Activated T-helper 17 cell treated with anti-CD3 and anti-CD28 coated beads, Interleukin-2, amount 50 U/mL, for 72 hours (primary cell): Measurements from ENCODE around the gene CREBBP. TPM values are rescaled to one million over a fixed set of nuclear protein-coding genes. Genes with fewer than 3 reads are reported as not detected.

ENCODE experiments used
- ATAC-seq: fragments of 150-1000 bp; cut with Tn5 transposase; replicated peaks from 2 replicates; pipeline ENCODE4 v1.10.0; 2021; ENCODE audit warnings: mild to moderate bottlenecking, moderate library complexity
- H3K27ac Mint-ChIP-seq: one replicate; pipeline ENCODE4 v1.8.0; 2022; ENCODE audit warnings: mixed read lengths
- H3K27me3 Mint-ChIP-seq: one replicate; pipeline ENCODE4 v1.8.0; 2022; ENCODE audit warnings: mixed read lengths
- H3K36me3 Mint-ChIP-seq: one replicate; pipeline ENCODE4 v1.8.0; 2022; ENCODE audit warnings: low read depth, mild to moderate bottlenecking, mixed read lengths
- H3K4me1 Mint-ChIP-seq: one replicate; pipeline ENCODE4 v1.8.0; 2022; ENCODE audit warnings: mixed read lengths
- H3K4me3 Mint-ChIP-seq: one replicate; pipeline ENCODE4 v1.8.0; 2022; ENCODE audit warnings: mild to moderate bottlenecking, mixed read lengths
- H3K9me3 Mint-ChIP-seq: one replicate; pipeline ENCODE4 v1.8.0; 2022; ENCODE audit warnings: mixed read lengths
- total RNA-seq, 2 donors: library from RNA; stranded (reverse); gene quantifications; one replicate each; pipeline ENCODE4 v1.2.3, GENCODE V29; 2022

CREBBP gene
- total RNA-seq, 2 donors from 2014 or later, result 55.7 to 58.2 TPM

GRCh38 chr16:3873482-3874173 lies 6.9 kb downstream of the CREBBP start:
- Mint-ChIP-seq H3K36me3 (peaks cover 26% of the 10 kb centered on the region), H3K4me1 (peaks cover 69% of the 10 kb centered on the region), H3K27me3 (no peaks in the 10 kb centered on the region), H3K27ac (peak overlapping the region; percentile 10), H3K9me3 (no peaks in the 10 kb centered on the region), H3K4me3 (no peak overlapping the region)
- ATAC-seq, result no peak

- Mint-ChIP-seq H3K36me3 (peaks cover 13% of the 10 kb centered on the region), H3K4me1 (peaks cover 60% of the 10 kb centered on the region), H3K27me3 (no peaks in the 10 kb centered on the region), H3K4me3 (peak overlapping the region; percentile 34), H3K27ac (no peak overlapping the region), H3K9me3 (no peaks in the 10 kb centered on the region)
- no peak for ATAC-seq
Observed at GRCh38 chr16:3872216-3872895, 8.2 kb downstream of the CREBBP start.

GRCh38 chr16:3868967-3869366 lies 11.5 kb downstream of the CREBBP start:
- no peak for ATAC-seq
- Mint-ChIP-seq H3K36me3 (no peaks in the 10 kb centered on the region), H3K9me3 (no peaks in the 10 kb centered on the region), H3K27me3 (no peaks in the 10 kb centered on the region), H3K27ac (peak overlapping the region; percentile 28), H3K4me1 (peaks cover 50% of the 10 kb centered on the region), H3K4me3 (peak overlapping the region; percentile 2)

- H3K4me3 Mint-ChIP-seq, result peak overlapping the region; percentile 2
- H3K4me1 Mint-ChIP-seq, result peaks cover 49% of the 10 kb centered on the region
- no peaks in the 10 kb centered on the region for H3K9me3 Mint-ChIP-seq
- peak overlapping the region; percentile 28 for H3K27ac Mint-ChIP-seq
- no peaks in the 10 kb centered on the region for H3K36me3 Mint-ChIP-seq
- no peak for ATAC-seq
- no peaks in the 10 kb centered on the region for H3K27me3 Mint-ChIP-seq
Observed at GRCh38 chr16:3868556-3868955, 12.0 kb downstream of the CREBBP start.

- Mint-ChIP-seq H3K36me3 (no peaks in the 10 kb centered on the region), H3K27me3 (no peaks in the 10 kb centered on the region), H3K4me3 (no peak overlapping the region), H3K4me1 (peaks cover 50% of the 10 kb centered on the region), H3K9me3 (no peaks in the 10 kb centered on the region), H3K27ac (no peak overlapping the region)
- no peak for ATAC-seq
Observed at GRCh38 chr16:3866703-3867431, 13.6 kb downstream of the CREBBP start.

GRCh38 chr16:3865241-3865640 lies 15.3 kb downstream of the CREBBP start:
- ATAC-seq, result no peak
- H3K4me3 Mint-ChIP-seq, result peak overlapping the region; percentile 8
- no peaks in the 10 kb centered on the region for H3K9me3 Mint-ChIP-seq
- H3K36me3 Mint-ChIP-seq, result no peaks in the 10 kb centered on the region
- H3K4me1 Mint-ChIP-seq, result peaks cover 39% of the 10 kb centered on the region
- no peaks in the 10 kb centered on the region for H3K27me3 Mint-ChIP-seq
- peak overlapping the region; percentile 43 for H3K27ac Mint-ChIP-seq

GRCh38 chr16:3864562-3864961 lies 16.0 kb downstream of the CREBBP start:
- Mint-ChIP-seq H3K36me3 (no peaks in the 10 kb centered on the region), H3K27me3 (no peaks in the 10 kb centered on the region), H3K4me1 (peaks cover 37% of the 10 kb centered on the region), H3K9me3 (no peaks in the 10 kb centered on the region), H3K4me3 (peak overlapping the region; percentile 8), H3K27ac (no peak overlapping the region)
- peak; percentile 75 for ATAC-seq

DNA sequence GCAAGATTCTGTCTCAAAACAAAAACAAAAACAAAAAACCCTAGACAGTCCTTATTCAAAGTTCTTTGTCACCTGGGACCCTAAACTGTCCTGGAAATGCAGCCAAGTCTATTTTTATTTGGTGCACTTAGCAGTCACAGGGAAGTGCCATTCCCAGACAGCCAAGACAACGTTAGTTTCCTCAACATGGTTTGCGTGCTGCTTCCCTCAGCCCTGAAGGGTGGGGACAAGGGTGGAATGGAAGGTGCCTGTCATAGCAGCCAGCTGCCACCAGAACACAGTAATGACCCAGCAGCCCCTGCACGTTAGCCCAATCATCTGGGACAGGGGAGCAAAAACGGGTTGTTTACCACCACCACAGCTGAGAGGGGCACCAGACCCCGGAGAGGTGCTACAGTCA lies 16.9 kb downstream of the CREBBP start:
- H3K27ac Mint-ChIP-seq, result no peak overlapping the region
- H3K4me3 Mint-ChIP-seq, result no peak overlapping the region
- no peaks in the 10 kb centered on the region for H3K27me3 Mint-ChIP-seq
- ATAC-seq, result no peak
- H3K36me3 Mint-ChIP-seq, result no peaks in the 10 kb centered on the region
- no peaks in the 10 kb centered on the region for H3K9me3 Mint-ChIP-seq
- peaks cover 44% of the 10 kb centered on the region for H3K4me1 Mint-ChIP-seq

GRCh38 chr16:3861808-3862451 lies 18.6 kb downstream of the CREBBP start:
- no peak overlapping the region for H3K27ac Mint-ChIP-seq
- H3K4me3 Mint-ChIP-seq, result no peak overlapping the region
- H3K9me3 Mint-ChIP-seq, result no peaks in the 10 kb centered on the region
- peaks cover 8% of the 10 kb centered on the region for H3K36me3 Mint-ChIP-seq
- ATAC-seq, result no peak
- H3K4me1 Mint-ChIP-seq, result peaks cover 53% of the 10 kb centered on the region
- no peaks in the 10 kb centered on the region for H3K27me3 Mint-ChIP-seq

GRCh38 chr16:3859889-3860288 lies 20.6 kb downstream of the CREBBP start:
- no peak for ATAC-seq
- no peak overlapping the region for H3K4me3 Mint-ChIP-seq
- H3K4me1 Mint-ChIP-seq, result peaks cover 52% of the 10 kb centered on the region
- peaks cover 15% of the 10 kb centered on the region for H3K36me3 Mint-ChIP-seq
- H3K27me3 Mint-ChIP-seq, result no peaks in the 10 kb centered on the region
- no peaks in the 10 kb centered on the region for H3K9me3 Mint-ChIP-seq
- H3K27ac Mint-ChIP-seq, result no peak overlapping the region

GRCh38 chr16:3858801-3859200 lies 21.7 kb downstream of the CREBBP start:
- no peaks in the 10 kb centered on the region for H3K27me3 Mint-ChIP-seq
- H3K27ac Mint-ChIP-seq, result no peak overlapping the region
- ATAC-seq, result peak; percentile 44
- H3K9me3 Mint-ChIP-seq, result no peaks in the 10 kb centered on the region
- peaks cover 20% of the 10 kb centered on the region for H3K36me3 Mint-ChIP-seq
- no peak overlapping the region for H3K4me3 Mint-ChIP-seq
- peaks cover 51% of the 10 kb centered on the region for H3K4me1 Mint-ChIP-seq

GRCh38 chr16:3857189-3858043 lies 23.1 kb downstream of the CREBBP start:
- Mint-ChIP-seq H3K4me1 (peaks cover 49% of the 10 kb centered on the region), H3K27ac (peak overlapping the region; percentile 87)
- ATAC-seq, result peak; percentile 71

DNA sequence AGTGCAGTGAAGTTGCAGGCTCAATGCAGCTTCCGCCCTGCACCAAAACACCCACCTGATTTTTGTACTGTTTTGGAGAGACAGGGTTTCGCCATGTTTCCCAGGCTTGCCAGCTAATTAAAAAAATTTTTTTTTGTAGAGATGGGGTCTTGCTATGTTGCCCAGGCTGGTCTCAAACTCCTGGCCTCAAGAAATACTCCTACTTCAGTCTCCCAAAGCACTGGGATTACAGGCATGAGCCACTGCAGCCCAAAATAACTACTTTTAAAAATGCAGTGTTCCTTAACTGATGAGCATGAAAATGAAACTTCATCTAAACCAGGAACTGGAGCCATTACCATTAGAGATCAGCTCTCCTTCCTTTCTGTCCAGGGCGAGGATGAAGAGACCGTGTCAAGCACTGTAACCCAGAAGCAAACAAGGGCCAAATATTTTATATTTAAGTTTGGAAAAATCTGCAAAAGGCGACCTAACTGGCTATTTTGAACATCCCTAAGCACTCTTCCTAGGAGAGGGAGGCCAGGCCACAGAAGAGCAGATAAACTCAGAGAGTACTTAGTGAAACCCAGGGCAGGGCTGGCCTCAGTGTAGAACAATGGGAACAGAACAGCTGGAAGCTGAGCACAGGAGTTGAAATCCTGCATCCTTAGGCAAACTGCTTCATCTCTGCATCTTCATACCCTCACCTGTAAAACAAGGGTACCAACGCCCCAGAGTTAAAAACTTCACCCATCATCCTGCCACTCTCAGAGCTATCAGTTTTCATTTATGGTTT lies 24.0 kb downstream of the CREBBP start:
- no peak for ATAC-seq
- Mint-ChIP-seq H3K36me3 (peaks cover 20% of the 10 kb centered on the region), H3K27me3 (no peaks in the 10 kb centered on the region), H3K4me3 (peak overlapping the region; percentile 39), H3K27ac (peak overlapping the region; percentile 87), H3K4me1 (peaks cover 44% of the 10 kb centered on the region), H3K9me3 (no peaks in the 10 kb centered on the region)

More at GRCh38 chr16:3857189-3858043, 23.1 kb downstream of the CREBBP start:
- Mint-ChIP-seq H3K27me3 (no peaks in the 10 kb centered on the region), H3K9me3 (no peaks in the 10 kb centered on the region), H3K36me3 (peaks cover 20% of the 10 kb centered on the region), H3K4me3 (peak overlapping the region; percentile 39)
